Activated naive CD8-positive, alpha-beta T cell treated with anti-CD3 and anti-CD28 coated beads, Interleukin-2, amount 10 ng/mL, durations not matched to agents 7 days and 5 days (primary cell): ENCODE data around the gene TFR2. TPM values are rescaled to one million over a fixed set of nuclear protein-coding genes. Genes with fewer than 3 reads are reported as not detected.

ENCODE experiments used
- ATAC-seq: fragments of 150-1000 bp; cut with Tn5 transposase; one replicate; pipeline ENCODE4 v1.10.0; 2021; ENCODE audit warnings: low read depth, moderate library complexity
- POLR2A ChIA-PET: fragments of 350-600 bp; sonication (Branson Sonifier 250); formaldehyde crosslinking; loops from one replicate; lab custom pipeline; 2021; ENCODE audit warnings: antibody characterized with exemption; lab: Charles Lee
- DNase-seq: peaks from one replicate; pipeline ENCODE4 v3.0.0; 2021
- H3K27ac Mint-ChIP-seq: one replicate; pipeline ENCODE4 v1.8.0; 2022; ENCODE audit warnings: mild to moderate bottlenecking, mixed read lengths
- H3K27me3 Mint-ChIP-seq: one replicate; pipeline ENCODE4 v1.8.0; 2022; ENCODE audit warnings: mild to moderate bottlenecking, moderate library complexity, mixed read lengths
- H3K36me3 Mint-ChIP-seq: one replicate; pipeline ENCODE4 v1.8.0; 2021; ENCODE audit warnings: mild to moderate bottlenecking, mixed read lengths
- H3K4me1 Mint-ChIP-seq: one replicate; pipeline ENCODE4 v1.8.0; 2021; ENCODE audit warnings: mixed read lengths
- H3K4me3 Mint-ChIP-seq: one replicate; pipeline ENCODE4 v1.8.0; 2022; ENCODE audit warnings: mild to moderate bottlenecking, moderate library complexity, mixed read lengths
- H3K9me3 Mint-ChIP-seq: one replicate; pipeline ENCODE4 v1.8.0; 2021; ENCODE audit warnings: mixed read lengths
- total RNA-seq, 2 experiments: library from RNA; stranded (reverse); gene quantifications; one replicate each; pipeline ENCODE4 v1.2.3, GENCODE V29; 2021

The TFR2 gene
- total RNA-seq, 2 experiments from 2014 or later, result 9.1 to 11.0 TPM

GRCh38 chr7:100574362-100575205 lies 66.8 kb downstream of the TFR2 start:
- H3K27ac Mint-ChIP-seq, result no peak overlapping the region
- peaks cover 12% of the 10 kb centered on the region for H3K36me3 Mint-ChIP-seq
- H3K9me3 Mint-ChIP-seq, result no peaks in the 10 kb centered on the region
- POLR2A ChIA-PET, result interaction anchor here (1.0 kb wide), 1 partner anchor 12 kb away, joined by 4 read pairs; the partner anchor contains the start of genes FBXO24 and LRCH4
- H3K4me1 Mint-ChIP-seq, result peaks cover 8% of the 10 kb centered on the region
- H3K4me3 Mint-ChIP-seq, result no peak overlapping the region
- H3K27me3 Mint-ChIP-seq, result no peaks in the 10 kb centered on the region
- no peak for ATAC-seq
- no peak for DNase-seq

- Mint-ChIP-seq H3K4me1 (peaks cover 15% of the 10 kb centered on the region), H3K9me3 (no peaks in the 10 kb centered on the region), H3K27ac (no peak within 1 kb of the TSS)
Observed at GRCh38 chr7:100573691-100574361, 67.5 kb downstream of the TFR2 start, which contains the start of gene SAP25. SAP25 (minus strand) TSS chr7:100573900; CDS start chr7:100573742, 158 bp downstream.

GRCh38 chr7:100572949-100573675 lies 68.2 kb downstream of the TFR2 start:
- H3K9me3 Mint-ChIP-seq, result no peaks in the 10 kb centered on the region
- H3K27me3 Mint-ChIP-seq, result no peaks in the 10 kb centered on the region
- H3K4me3 Mint-ChIP-seq, result no peak overlapping the region
- no peak for ATAC-seq
- H3K4me1 Mint-ChIP-seq, result peaks cover 21% of the 10 kb centered on the region
- DNase-seq, result no peak
- no peak overlapping the region for H3K27ac Mint-ChIP-seq
- POLR2A ChIA-PET, result interaction anchor here (1.1 to 3.7 kb wide), 2 partner anchors 8 to 12 kb away, joined by 4 to 38 read pairs; partner anchors contain the start of genes FBXO24 and LRCH4
- H3K36me3 Mint-ChIP-seq, result peaks cover 9% of the 10 kb centered on the region

More at GRCh38 chr7:100573691-100574361, 67.5 kb downstream of the TFR2 start, which contains the start of gene SAP25:
- POLR2A ChIA-PET, result interaction anchor here (1.0 to 3.7 kb wide), 2 partner anchors 12 kb away, joined by 4 to 38 read pairs; partner anchors contain the start of genes FBXO24 and LRCH4
- DNase-seq (no peak), ATAC-seq (no peak)
- Mint-ChIP-seq H3K36me3 (peaks cover 10% of the 10 kb centered on the region), H3K27me3 (no peaks in the 10 kb centered on the region), H3K4me3 (no peak within 1 kb of the TSS)

GRCh38 chr7:100572281-100572948 lies 68.9 kb downstream of the TFR2 start:
- Mint-ChIP-seq H3K27me3 (no peaks in the 10 kb centered on the region), H3K4me3 (no peak overlapping the region), H3K36me3 (peaks cover 9% of the 10 kb centered on the region), H3K27ac (no peak overlapping the region), H3K9me3 (no peaks in the 10 kb centered on the region), H3K4me1 (peaks cover 26% of the 10 kb centered on the region)
- ATAC-seq (no peak), DNase-seq (no peak)
- POLR2A ChIA-PET, result interaction anchor here (1.1 to 3.7 kb wide), 2 partner anchors 9 to 13 kb away, joined by 4 to 38 read pairs; partner anchors contain the start of genes FBXO24 and LRCH4

GRCh38 chr7:100571829-100572116 lies 69.6 kb downstream of the TFR2 start:
- H3K27me3 Mint-ChIP-seq, result no peaks in the 10 kb centered on the region
- no peak for ATAC-seq
- no peak overlapping the region for H3K4me3 Mint-ChIP-seq
- peaks cover 31% of the 10 kb centered on the region for H3K4me1 Mint-ChIP-seq
- H3K27ac Mint-ChIP-seq, result no peak overlapping the region
- H3K36me3 Mint-ChIP-seq, result peaks cover 9% of the 10 kb centered on the region
- no peak for DNase-seq
- no peaks in the 10 kb centered on the region for H3K9me3 Mint-ChIP-seq
- POLR2A ChIA-PET, result interaction anchor here (0.9 to 3.7 kb wide), 3 partner anchors 14 to 135 kb away, joined by 3 to 38 read pairs (median 5); partner anchors contain the start of genes FBXO24, LRCH4, POP7 and PPP1R35

- no peak overlapping the region for H3K27ac Mint-ChIP-seq
- POLR2A ChIA-PET, result interaction anchor here (0.9 to 3.7 kb wide), 7 partner anchors 14 to 142 kb away, joined by 3 to 38 read pairs (median 3); partner anchors contain the start of genes AGFG2, FBXO24, LRCH4 and POP7
- H3K4me3 Mint-ChIP-seq, result peak overlapping the region; percentile 30
- H3K9me3 Mint-ChIP-seq, result no peaks in the 10 kb centered on the region
- DNase-seq (no peak), ATAC-seq (no peak)
- H3K36me3 Mint-ChIP-seq, result peaks cover 6% of the 10 kb centered on the region
- peaks cover 31% of the 10 kb centered on the region for H3K4me1 Mint-ChIP-seq
- no peaks in the 10 kb centered on the region for H3K27me3 Mint-ChIP-seq
Observed at GRCh38 chr7:100570954-100571828, 70.2 kb downstream of the TFR2 start.

Other genes with a start within 250 kb of the TFR2 start
- 1 to 10 TPM; 6.2 to 6.5 TPM for gene ZCWPW1, start 212.8 kb downstream of the TFR2 start, total RNA-seq
- gene MEPCE, start 211.7 kb downstream of the TFR2 start, total RNA-seq, result 10 to 100 TPM; 48.5 to 49.0 TPM
- 10 to 100 TPM; 84.4 to 93.6 TPM for gene PPP1R35, start 205.1 kb downstream of the TFR2 start, total RNA-seq
- gene SPACDR, start 177.3 kb downstream of the TFR2 start, total RNA-seq, result 1 to 10 TPM; 3.5 to 5.9 TPM
- 100 to 1,000 TPM; 157 to 159 TPM for gene TSC22D4, start 162.3 kb downstream of the TFR2 start, total RNA-seq
- under 1 TPM; 0.42 to 0.54 TPM for gene NYAP1, start 157.6 kb downstream of the TFR2 start, total RNA-seq
- gene AGFG2, start 102.3 kb downstream of the TFR2 start, total RNA-seq, result 10 to 100 TPM; 51.6 to 54.7 TPM
- 10 to 100 TPM; 54.3 to 57.6 TPM for gene SAP25, start 67.7 kb downstream of the TFR2 start, total RNA-seq
- gene LRCH4, start 55.4 kb downstream of the TFR2 start, total RNA-seq, result 100 to 1,000 TPM; 239 to 258 TPM
- gene FBXO24, start 55.2 kb downstream of the TFR2 start, total RNA-seq, result 1 to 10 TPM; 1.1 to 1.2 TPM
- 10 to 100 TPM; 14.4 to 16.4 TPM for gene PCOLCE, start 39.2 kb downstream of the TFR2 start, total RNA-seq
- 10 to 100 TPM; 27.4 TPM for gene MOSPD3, start 29.0 kb downstream of the TFR2 start, total RNA-seq
- not detected for gene ACTL6B, start 14.9 kb upstream of the TFR2 start, total RNA-seq
- 100 to 1,000 TPM; 203 to 216 TPM for gene GNB2, start 32.2 kb upstream of the TFR2 start, total RNA-seq
- 10 to 100 TPM; 71.5 to 75.2 TPM for gene GIGYF1, start 52.7 kb upstream of the TFR2 start, total RNA-seq
- 10 to 100 TPM; 29.6 to 32.8 TPM for gene POP7, start 64.6 kb upstream of the TFR2 start, total RNA-seq
- gene EPO, start 78.9 kb upstream of the TFR2 start, total RNA-seq, result under 1 TPM in 1 of 2 experiments, not detected in 1; 0.22 TPM
- gene ZAN, start 92.0 kb upstream of the TFR2 start, total RNA-seq, result not detected
- 1 to 10 TPM; 3.1 to 3.3 TPM for gene EPHB4, start 186.0 kb upstream of the TFR2 start, total RNA-seq
- 10 to 100 TPM; 39.0 to 41.2 TPM for gene SLC12A9, start 211.2 kb upstream of the TFR2 start, total RNA-seq
- 10 to 100 TPM; 25.6 to 28.0 TPM for gene TRIP6, start 225.8 kb upstream of the TFR2 start, total RNA-seq
- 100 to 1,000 TPM; 251 to 255 TPM for gene SRRT, start 233.6 kb upstream of the TFR2 start, total RNA-seq
- 1 to 10 TPM; 3.0 to 4.7 TPM for gene UFSP1, start 248.2 kb upstream of the TFR2 start, total RNA-seq